GM18867 (cell line): ENCODE data around the gene LPCAT1.
"Not testable (repeated sequence)": the region's sequence is repeated elsewhere in the genome, so short reads cannot be mapped to it uniquely, and the experiment has no call there.

Experiments
- ATAC-seq: cut with Tn5 transposase; IDR thresholded peaks from one replicate; pipeline ENCODE4 v1.9.1; 2021; ENCODE audit warnings: mild to moderate bottlenecking, moderate library complexity; ENCODE audit not compliant: unreplicated experiment

The LPCAT1 gene

GRCh38 chr5:1481266-1481958 lies 42.3 kb downstream of the LPCAT1 start:
- no peak for ATAC-seq

GRCh38 chr5:1480806-1481205 lies 43.0 kb downstream of the LPCAT1 start:
- ATAC-seq: no peak

- ATAC-seq: no peak
These were observed 43.5 kb downstream of the LPCAT1 start for GRCh38 chr5:1480217-1480616.

GRCh38 chr5:1479581-1480188 lies 44.1 kb downstream of the LPCAT1 start:
- ATAC-seq: no peak

GRCh38 chr5:1479066-1479465 lies 44.7 kb downstream of the LPCAT1 start:
- no peak for ATAC-seq

GRCh38 chr5:1478271-1479035 lies 45.3 kb downstream of the LPCAT1 start:
- no peak for ATAC-seq

- no peak for ATAC-seq
These were observed 46.4 kb downstream of the LPCAT1 start for GRCh38 chr5:1477341-1477740.

- no peak for ATAC-seq
These were observed 46.8 kb downstream of the LPCAT1 start for GRCh38 chr5:1476967-1477310.

- ATAC-seq: no peak
These were observed 47.4 kb downstream of the LPCAT1 start for GRCh38 chr5:1476181-1476966.

GRCh38 chr5:1475544-1475900 lies 48.2 kb downstream of the LPCAT1 start:
- not testable (repeated sequence) for ATAC-seq

- no peak for ATAC-seq
These were observed 48.8 kb downstream of the LPCAT1 start for GRCh38 chr5:1474866-1475543.

GRCh38 chr5:1474183-1474839 lies 49.4 kb downstream of the LPCAT1 start:
- no peak for ATAC-seq

GRCh38 chr5:1473746-1474145 lies 50.0 kb downstream of the LPCAT1 start:
- no peak for ATAC-seq

- ATAC-seq: no peak
These were observed 50.7 kb downstream of the LPCAT1 start for GRCh38 chr5:1472964-1473628.

- no peak for ATAC-seq
These were observed 51.5 kb downstream of the LPCAT1 start for GRCh38 chr5:1471997-1472963.

- ATAC-seq: no peak
These were observed 52.4 kb downstream of the LPCAT1 start for GRCh38 chr5:1471240-1471853.

- ATAC-seq: no peak
These were observed 53.0 kb downstream of the LPCAT1 start for GRCh38 chr5:1470762-1471211.
